ENCODE results near the gene PLEKHA3. TPM values are rescaled to one million over a fixed set of nuclear protein-coding genes. Genes with fewer than 3 reads are reported as not detected.

Gene PLEKHA3
- total RNA-seq, 1 experiment from 2014 or later: 25.9 TPM

GRCh38 chr2:178530625-178531142 lies 50.4 kb downstream of the PLEKHA3 start:
- H3K27me3 Mint-ChIP-seq (ENCODE audit: low read depth): no peaks in the 10 kb centered on the region
- Histone ChIP-seq H3K4ac (ENCODE audit: low read depth, low read length) (no peak overlapping the region), H2AK5ac (ENCODE audit: insufficient read length, low read length) (no peak overlapping the region), H3T11ph (ENCODE audit: low read length) (no peak overlapping the region), H3K4me2 (ENCODE audit: insufficient read depth, insufficient read length, low read length) (no peak overlapping the region), H3K23ac (ENCODE audit: insufficient read length, low read depth, low read length) (no peak overlapping the region), H3K27me3 (ENCODE audit: insufficient read depth, low read length) (no peaks in the 10 kb centered on the region; the same call in 1 of the 2 replicates), H4K8ac (replicated peaks; ENCODE audit: insufficient read length, low read depth, low read length) (no peak overlapping the region), H3K9me3 (ENCODE audit: control insufficient read depth, low read depth, low read length) (no peaks in the 10 kb centered on the region), H2BK15ac (ENCODE audit: low read depth, low read length) (no peak overlapping the region), H3K9ac (ENCODE audit: extremely low read depth, insufficient read length, low read length) (no peak overlapping the region), H2BK120ac (ENCODE audit: low read depth, low read length, poor library complexity, severe bottlenecking) (no peak overlapping the region), H4K20me1 (ENCODE audit: control insufficient read depth, insufficient read depth, insufficient read length) (no peaks in the 10 kb centered on the region), H2AFZ (ENCODE audit: low read length) (no peak overlapping the region), H3K18ac (ENCODE audit: insufficient read length, low read depth, low read length) (no peak overlapping the region), H2BK5ac (ENCODE audit: insufficient read length, low read length) (no peak overlapping the region), H2BK12ac (ENCODE audit: insufficient read length, low read depth, low read length) (no peak overlapping the region), H3K14ac (ENCODE audit: insufficient read depth, low read length) (no peak overlapping the region), H3K79me2 (ENCODE audit: insufficient read depth, low read length) (peaks cover 10% of the 10 kb centered on the region; the same call in 1 of the 2 replicates), H3K4me1 (ENCODE audit: insufficient read depth, low read length) (no peaks in the 10 kb centered on the region), H3K27ac (ENCODE audit: insufficient read length, low read depth, low read length) (no peak overlapping the region), H2BK20ac (ENCODE audit: low read depth, low read length, poor library complexity, severe bottlenecking) (no peak overlapping the region), H4K91ac (ENCODE audit: insufficient read length, low read depth, low read length) (no peak overlapping the region), H4K5ac (ENCODE audit: insufficient read length, low read depth, low read length) (no peak overlapping the region), H3K23me2 (ENCODE audit: insufficient read length, low read depth, low read length, poor library complexity, severe bottlenecking) (no peaks in the 10 kb centered on the region), H3K79me1 (ENCODE audit: insufficient read depth, low read depth, low read length, poor library complexity, severe bottlenecking) (peaks cover 9% of the 10 kb centered on the region), H3K56ac (ENCODE audit: insufficient read length, low read depth, low read length) (no peak overlapping the region)
- H3K4me3 Mint-ChIP-seq: no peak overlapping the region
- H3K36me3 Mint-ChIP-seq (ENCODE audit: insufficient read depth in 1 of 3, low read depth in 3 of 3): peaks cover 20 to 43% (median 33%) of the 10 kb centered on the region in 3 experiments
- WGBS (ENCODE audit: extremely low coverage, insufficient read length, low lambda C conversion rate): no CpG with 5 or more reads among the region's 8 CpGs
- no peak for TF ChIP-seq CTCF (conservative IDR thresholded peaks at IDR 0.05)
- no peaks in the 10 kb centered on the region for H3K4me1 Mint-ChIP-seq
- DNase-seq: no peak
- no peaks in the 10 kb centered on the region for H3K9me3 Mint-ChIP-seq
- H3K27ac Mint-ChIP-seq: peak overlapping the region in 1 of 3 experiments; percentile 28; a peak in 1 of 7 replicates

Data from H9 (cell line).